Tibial artery (tissue), 4 donors: ENCODE measurements around the gene SUCLA2.

Source experiments
- DNase-seq, 2 donors: peaks; one replicate each; pipeline ENCODE4 v3.0.0-alpha.2; 2019
- H3K27ac ChIP-seq, 2 donors: fragments of 200-600 bp; sonication (generic) in 1 of 2; 1 replicate in 1 of 2; 2 replicates in 1 of 2; pipeline ENCODE4 v1.5.1; 2018 to 2019; ENCODE audit warnings: mild to moderate bottlenecking in 1 of 2
- H3K27me3 ChIP-seq, 2 donors: fragments of 200-600 bp; sonication (generic) in 1 of 2; one replicate each; pipeline versions ENCODE4 v1.5.1 to v1.6.0; 2016 to 2019
- H3K36me3 ChIP-seq, 3 donors: fragments of 200-600 bp; sonication (generic) in 2 of 3; one replicate each; pipeline ENCODE4 v1.5.1; 2016 to 2019; ENCODE audit warnings: mild to moderate bottlenecking in 2 of 3
- H3K4me1 ChIP-seq, 4 donors: fragments of 200-600 bp; sonication (generic) in 2 of 4; 1 replicate in 3 of 4; 2 replicates in 1 of 4; pipeline ENCODE4 v1.5.1; 2016 to 2019
- H3K4me3 ChIP-seq, 2 donors: fragments of 200-600 bp; sonication (generic) in 1 of 2; 1 replicate in 1 of 2; 2 replicates in 1 of 2; pipeline ENCODE4 v1.5.1; 2018 to 2019; ENCODE audit warnings: mild to moderate bottlenecking in 2 of 2
- H3K9me3 ChIP-seq, 3 donors: fragments of 200-600 bp; sonication (generic) in 1 of 3; one replicate each; pipeline ENCODE4 v1.5.1; 2016 to 2019
- intact Hi-C: fragments of 100-400 bp; cut with DNase I; formaldehyde crosslinking; loops from one replicate; pipeline ENCODE4 v1.15.0; 2023; ENCODE audit warnings: low total_unique reads
- TF ChIP-seq, protein P1 (sequence below), 2 experiments: fragments of 200-600 bp in 1 of 2; fragments of 450-650 bp in 1 of 2; IDR thresholded peaks; one replicate each; pipeline ENCODE4 v1.5.1; 2017 to 2019; ENCODE audit warnings: antibody characterized with exemption in 2 of 2, mild to moderate bottlenecking in 1 of 2, moderate library complexity in 1 of 2

The SUCLA2 gene

DNA sequence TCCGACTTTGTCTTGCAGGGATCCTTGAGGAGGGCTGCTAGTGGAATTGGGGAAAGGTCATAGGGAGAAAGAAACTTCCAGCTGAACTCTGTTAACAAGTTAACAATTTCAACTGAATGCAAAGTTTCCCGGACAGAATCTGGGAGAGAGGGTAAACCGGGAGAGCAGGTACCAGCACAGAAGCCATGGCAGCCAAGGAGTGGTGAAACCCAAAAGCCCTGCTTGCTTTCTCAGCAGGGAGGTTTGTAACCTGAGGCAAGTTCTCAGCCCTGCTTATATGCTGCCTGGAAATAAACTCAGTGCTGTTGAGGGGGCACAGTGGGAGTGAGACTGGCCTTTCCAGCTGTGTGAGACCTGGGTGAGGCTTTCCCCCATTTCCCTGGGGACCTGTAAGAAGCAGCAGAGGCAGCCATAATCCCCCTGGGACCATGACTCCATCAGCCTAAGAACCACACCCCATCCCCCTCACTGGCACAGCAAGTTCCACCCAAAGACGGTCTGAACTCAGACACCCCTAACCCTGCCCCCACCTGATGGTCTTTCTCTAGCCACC lies 84.0 kb downstream of the SUCLA2 start:
- H3K4me3 ChIP-seq, result no peak overlapping the region
- H3K36me3 ChIP-seq, result no peaks in the 10 kb centered on the region
- H3K4me1 ChIP-seq, result no peaks in the 10 kb centered on the region
- H3K27me3 ChIP-seq, result no peaks in the 10 kb centered on the region
- intact Hi-C loops, result no loop called here
- peaks cover 0 to 12% (median 8%) of the 10 kb centered on the region in 3 donors for H3K9me3 ChIP-seq
- no peak for DNase-seq
- no peak overlapping the region for H3K27ac ChIP-seq
- TF ChIP-seq, protein P1, sequence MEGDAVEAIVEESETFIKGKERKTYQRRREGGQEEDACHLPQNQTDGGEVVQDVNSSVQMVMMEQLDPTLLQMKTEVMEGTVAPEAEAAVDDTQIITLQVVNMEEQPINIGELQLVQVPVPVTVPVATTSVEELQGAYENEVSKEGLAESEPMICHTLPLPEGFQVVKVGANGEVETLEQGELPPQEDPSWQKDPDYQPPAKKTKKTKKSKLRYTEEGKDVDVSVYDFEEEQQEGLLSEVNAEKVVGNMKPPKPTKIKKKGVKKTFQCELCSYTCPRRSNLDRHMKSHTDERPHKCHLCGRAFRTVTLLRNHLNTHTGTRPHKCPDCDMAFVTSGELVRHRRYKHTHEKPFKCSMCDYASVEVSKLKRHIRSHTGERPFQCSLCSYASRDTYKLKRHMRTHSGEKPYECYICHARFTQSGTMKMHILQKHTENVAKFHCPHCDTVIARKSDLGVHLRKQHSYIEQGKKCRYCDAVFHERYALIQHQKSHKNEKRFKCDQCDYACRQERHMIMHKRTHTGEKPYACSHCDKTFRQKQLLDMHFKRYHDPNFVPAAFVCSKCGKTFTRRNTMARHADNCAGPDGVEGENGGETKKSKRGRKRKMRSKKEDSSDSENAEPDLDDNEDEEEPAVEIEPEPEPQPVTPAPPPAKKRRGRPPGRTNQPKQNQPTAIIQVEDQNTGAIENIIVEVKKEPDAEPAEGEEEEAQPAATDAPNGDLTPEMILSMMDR (IDR thresholded peaks at IDR 0.05), result no peak

DNA sequence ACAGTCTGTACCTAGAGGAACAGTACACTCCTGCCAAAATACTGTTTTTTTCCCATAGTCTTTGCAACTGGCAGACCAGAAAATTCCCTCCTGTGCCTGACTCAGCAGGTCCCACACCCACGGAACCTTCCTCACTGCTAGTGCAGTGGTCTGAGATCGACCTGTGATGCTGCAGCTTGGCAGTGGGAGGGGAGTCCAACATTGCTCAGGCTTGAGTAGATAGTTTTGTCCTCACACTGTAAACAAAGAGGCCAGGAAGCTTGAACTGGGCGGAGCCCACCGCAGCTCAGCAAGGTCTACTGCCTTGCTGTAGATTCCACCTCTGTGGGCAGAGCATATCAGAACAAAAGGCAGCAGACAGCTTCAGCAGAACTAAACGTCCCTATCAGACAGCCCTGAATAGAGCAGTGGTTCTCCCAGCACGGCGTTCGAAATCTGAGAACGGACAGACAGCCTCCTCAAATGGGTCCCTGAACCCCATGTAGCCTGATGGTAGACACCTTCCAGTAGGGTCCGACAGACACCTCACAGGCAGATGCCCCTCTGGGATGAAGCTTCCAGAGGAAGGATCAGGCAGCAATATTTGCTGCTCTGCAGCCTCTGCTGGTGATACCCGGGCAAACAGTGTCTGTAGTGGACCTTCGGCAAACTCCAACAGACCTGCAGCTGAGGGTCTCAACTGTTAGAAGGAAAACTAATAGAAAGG lies 92.7 kb downstream of the SUCLA2 start:
- TF ChIP-seq, protein P1 (IDR thresholded peaks at IDR 0.05), result no peak
- H3K9me3 ChIP-seq, result no peaks in the 10 kb centered on the region
- H3K27ac ChIP-seq, result no peak overlapping the region
- DNase-seq, result no peak
- no peaks in the 10 kb centered on the region for H3K4me1 ChIP-seq
- no peaks in the 10 kb centered on the region for H3K36me3 ChIP-seq
- H3K27me3 ChIP-seq, result no peaks in the 10 kb centered on the region
- no peak overlapping the region for H3K4me3 ChIP-seq
- intact Hi-C loops, result no loop called here

DNA sequence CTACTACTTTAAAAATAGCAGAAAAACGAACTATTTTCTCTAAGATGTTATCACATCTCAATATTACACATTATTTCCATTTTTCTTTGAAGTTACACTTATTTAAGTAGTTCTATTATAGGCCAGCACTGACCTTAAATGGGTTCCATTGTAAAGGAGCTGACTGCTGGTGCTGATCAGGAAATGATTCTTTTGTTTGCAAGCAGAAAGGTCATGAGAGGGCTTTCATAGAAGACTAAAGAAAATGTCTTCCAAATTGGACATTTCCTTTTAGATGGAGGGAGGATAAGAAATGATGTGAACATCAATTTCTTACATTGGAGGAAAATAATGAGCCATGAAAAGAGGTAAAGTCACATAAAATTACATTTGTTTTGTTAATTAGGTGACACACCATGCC lies 96.2 kb downstream of the SUCLA2 start:
- no peak overlapping the region for H3K27ac ChIP-seq
- peaks cover 0 to 3% (median 0%) of the 10 kb centered on the region in 3 donors for H3K36me3 ChIP-seq
- TF ChIP-seq, protein P1 (IDR thresholded peaks at IDR 0.05), result no peak
- no peaks in the 10 kb centered on the region for H3K4me1 ChIP-seq
- DNase-seq, result no peak
- intact Hi-C loops, result no loop called here
- no peaks in the 10 kb centered on the region for H3K9me3 ChIP-seq
- no peaks in the 10 kb centered on the region for H3K27me3 ChIP-seq
- no peak overlapping the region for H3K4me3 ChIP-seq

DNA sequence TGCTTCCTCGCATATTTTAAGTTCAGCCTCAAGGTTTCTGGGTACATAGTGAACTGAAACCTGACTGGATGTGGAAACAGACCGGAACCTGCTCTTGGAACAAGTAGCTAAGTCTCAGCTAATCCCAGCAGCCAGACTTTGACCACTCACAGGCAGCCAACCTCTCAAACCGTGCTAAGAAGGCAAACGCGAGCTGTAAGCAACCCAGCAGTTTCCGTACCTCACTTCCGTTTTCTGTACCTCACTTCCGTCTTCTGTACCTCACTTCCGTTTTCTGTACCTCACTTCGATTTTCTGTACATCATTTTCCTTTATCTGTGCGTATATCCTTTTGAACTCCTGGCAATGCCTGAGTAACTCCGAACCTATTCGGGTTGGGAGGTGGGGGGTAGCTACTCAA lies 96.8 kb downstream of the SUCLA2 start:
- Histone ChIP-seq H3K4me3 (peak overlapping the region; percentile 20 to 26), H3K4me1 (no peaks in the 10 kb centered on the region), H3K27ac (no peak overlapping the region), H3K36me3 (peaks cover 0 to 3% (median 0%) of the 10 kb centered on the region in 3 donors), H3K27me3 (no peaks in the 10 kb centered on the region), H3K9me3 (no peaks in the 10 kb centered on the region)
- DNase-seq, result no peak
- TF ChIP-seq, protein P1 (IDR thresholded peaks at IDR 0.05), result no peak
- intact Hi-C loops, result no loop called here

DNA sequence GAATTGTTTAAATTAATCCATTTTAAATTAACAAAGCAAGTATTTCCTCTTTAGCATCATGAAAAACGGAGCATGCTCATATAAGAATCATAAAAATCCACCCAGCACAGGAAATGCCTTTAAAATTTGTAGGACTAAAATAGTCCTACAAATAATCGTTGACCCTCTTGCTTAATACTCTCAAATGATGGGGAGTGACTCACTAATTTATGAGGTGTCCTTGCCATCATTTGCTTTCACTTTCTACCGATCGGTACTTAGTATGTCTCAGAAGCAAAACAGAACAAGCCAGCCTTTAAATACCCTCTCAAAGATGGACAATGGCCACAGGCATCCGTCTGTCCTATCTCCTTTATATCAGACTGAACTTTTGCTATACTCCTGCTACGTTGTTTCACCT lies 97.2 kb downstream of the SUCLA2 start:
- H3K4me1 ChIP-seq, result no peaks in the 10 kb centered on the region
- peak overlapping the region; percentile 20 to 26 for H3K4me3 ChIP-seq
- TF ChIP-seq, protein P1 (IDR thresholded peaks at IDR 0.05), result no peak
- H3K27me3 ChIP-seq, result no peaks in the 10 kb centered on the region
- H3K36me3 ChIP-seq, result peaks cover 0 to 3% (median 0%) of the 10 kb centered on the region in 3 donors
- no peak overlapping the region for H3K27ac ChIP-seq
- DNase-seq, result no peak
- H3K9me3 ChIP-seq, result no peaks in the 10 kb centered on the region
- intact Hi-C loops, result no loop called here
